Iris pigment epithelial cell (primary cell): ENCODE results near the gene SEMA6B.

Experiments
- DNase-seq: peaks from one replicate; pipeline ENCODE4 v3.0.0-alpha.2; 2011; ENCODE audit warnings: low read depth

The SEMA6B gene

GRCh38 chr19:4493104-4493928, 66.2 kb downstream of the SEMA6B start:
- DNase-seq: no peak
